T-helper 2 cell treated with Interferon-gamma antibody and Interleukin-4, amounts not matched to agents 5 μg/mL and 100 μg/mL, for 36 hours (primary cell): ENCODE measurements around the gene RABEP1.
A peak's percentile ranks its signal among the peaks of the same experiment; 100 is the strongest.

Experiments
- DNase-seq: peaks from one replicate; pipeline ENCODE4 v3.0.0; 2021; ENCODE audit warnings: low spot score
- H3K27ac Mint-ChIP-seq: one replicate; pipeline ENCODE4 v1.8.0; 2021; ENCODE audit warnings: mild to moderate bottlenecking, mixed read lengths
- H3K27me3 Mint-ChIP-seq: one replicate; pipeline ENCODE4 v1.8.0; 2021; ENCODE audit warnings: low read depth, mixed read lengths
- H3K36me3 Mint-ChIP-seq: one replicate; pipeline ENCODE4 v1.8.0; 2021; ENCODE audit warnings: low read depth, mixed read lengths
- H3K4me1 Mint-ChIP-seq: one replicate; pipeline ENCODE4 v1.8.0; 2021; ENCODE audit warnings: low read depth, mixed read lengths
- H3K4me3 Mint-ChIP-seq: one replicate; pipeline ENCODE4 v1.8.0; 2022; ENCODE audit warnings: mild to moderate bottlenecking, moderate library complexity, mixed read lengths
- H3K9me3 Mint-ChIP-seq: one replicate; pipeline ENCODE4 v1.8.0; 2021; ENCODE audit warnings: mixed read lengths

RABEP1 gene

DNA sequence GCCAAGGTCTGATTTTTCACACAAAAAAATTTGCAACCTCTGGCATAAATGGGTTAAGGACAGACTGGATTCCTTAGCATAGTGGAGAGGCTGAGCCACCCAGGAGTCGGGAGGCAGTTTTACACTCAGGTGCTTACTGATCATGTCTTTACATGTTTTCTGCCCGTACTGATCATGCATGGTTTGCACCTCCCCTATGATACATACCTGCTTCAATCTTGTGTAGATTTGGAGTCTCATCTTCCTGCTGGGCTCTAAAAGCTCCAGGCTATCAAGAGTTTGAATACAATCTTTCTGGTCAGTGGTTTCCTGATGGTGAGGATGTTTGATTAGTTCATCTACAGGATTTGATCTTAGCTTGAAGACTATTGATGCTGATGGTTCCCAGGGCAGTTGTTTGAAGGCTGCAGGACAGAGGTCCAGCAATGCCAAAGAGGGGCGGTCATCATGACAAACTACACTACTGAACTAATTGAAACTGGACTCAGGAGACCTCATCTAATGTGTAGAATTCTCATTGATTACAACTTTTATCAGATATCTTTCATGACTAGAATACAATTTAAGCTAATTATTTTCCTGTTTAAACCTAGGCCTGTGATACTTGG lies 150.0 kb downstream of the RABEP1 start:
- Mint-ChIP-seq H3K36me3 (peaks cover 74% of the 10 kb centered on the region), H3K9me3 (no peaks in the 10 kb centered on the region), H3K4me3 (no peak overlapping the region), H3K27ac (peak overlapping the region; percentile 8), H3K27me3 (no peaks in the 10 kb centered on the region), H3K4me1 (peaks cover 14% of the 10 kb centered on the region)
- no peak for DNase-seq

DNA sequence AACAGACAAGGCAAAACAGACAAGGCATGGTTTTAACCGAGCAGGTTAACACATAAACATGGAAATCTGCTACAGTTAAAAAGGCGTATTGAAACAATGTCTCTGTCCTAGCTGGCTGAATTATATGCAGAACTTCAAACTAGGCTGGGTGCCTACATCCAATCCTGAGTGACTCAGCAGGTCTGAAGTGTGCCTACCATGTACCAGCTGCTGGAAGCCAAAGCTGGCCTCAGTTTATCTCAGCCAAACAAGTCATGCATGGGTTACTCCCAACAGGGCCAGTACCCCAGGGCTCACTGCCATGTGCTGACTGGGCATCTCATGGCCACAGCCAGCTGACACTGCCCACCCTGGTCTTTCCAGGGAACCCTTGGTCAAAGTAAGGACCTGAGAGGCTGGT lies 152.9 kb downstream of the RABEP1 start:
- no peak overlapping the region for H3K27ac Mint-ChIP-seq
- no peak for DNase-seq
- H3K9me3 Mint-ChIP-seq, result no peaks in the 10 kb centered on the region
- peaks cover 63% of the 10 kb centered on the region for H3K36me3 Mint-ChIP-seq
- peaks cover 30% of the 10 kb centered on the region for H3K4me1 Mint-ChIP-seq
- peak overlapping the region; percentile 12 for H3K4me3 Mint-ChIP-seq
- H3K27me3 Mint-ChIP-seq, result no peaks in the 10 kb centered on the region
